ENCODE measurements around the gene RAD50.

Gene RAD50

GRCh38 chr5:132592521-132592920 lies 35.7 kb downstream of the RAD50 start:
- no peak for TF ChIP-seq CTCF (IDR thresholded peaks at IDR 0.05; ENCODE audit: low read depth, low read length)

GRCh38 chr5:132594170-132594569 lies 37.4 kb downstream of the RAD50 start:
- no peak overlapping the region for H3K4me3 ChIP-seq (ENCODE audit: low read depth, low read length)
- no peak for TF ChIP-seq CTCF (IDR thresholded peaks at IDR 0.05; ENCODE audit: low read depth, low read length)

More at GRCh38 chr5:132592521-132592920, 35.7 kb downstream of the RAD50 start:
- no peak overlapping the region for H3K4me3 ChIP-seq (ENCODE audit: low read depth, low read length)

- no peak overlapping the region for H3K4me3 ChIP-seq (ENCODE audit: low read depth, low read length)
- TF ChIP-seq CTCF (IDR thresholded peaks at IDR 0.05; ENCODE audit: low read depth, low read length) = no peak
Measured at GRCh38 chr5:132595624-132596023, 38.8 kb downstream of the RAD50 start.

- H3K4me3 ChIP-seq (ENCODE audit: low read depth, low read length) = no peak overlapping the region
- no peak for TF ChIP-seq CTCF (IDR thresholded peaks at IDR 0.05; ENCODE audit: low read depth, low read length)
Measured at GRCh38 chr5:132601071-132601728, 44.4 kb downstream of the RAD50 start.

- no peak for TF ChIP-seq CTCF (IDR thresholded peaks at IDR 0.05; ENCODE audit: low read depth, low read length)
- H3K4me3 ChIP-seq (ENCODE audit: low read depth, low read length) = no peak overlapping the region
Measured at GRCh38 chr5:132607095-132607494, 50.3 kb downstream of the RAD50 start.

- no peak for TF ChIP-seq CTCF (IDR thresholded peaks at IDR 0.05; ENCODE audit: low read depth, low read length)
- no peak overlapping the region for H3K4me3 ChIP-seq (ENCODE audit: low read depth, low read length)
Measured at GRCh38 chr5:132608107-132608506, 51.3 kb downstream of the RAD50 start.

GRCh38 chr5:132611965-132612364 lies 55.2 kb downstream of the RAD50 start:
- TF ChIP-seq CTCF (IDR thresholded peaks at IDR 0.05; ENCODE audit: low read depth, low read length) = no peak

More at GRCh38 chr5:132611965-132612364, 55.2 kb downstream of the RAD50 start:
- H3K4me3 ChIP-seq (ENCODE audit: low read depth, low read length) = no peak overlapping the region

Data from WI38 (cell line).